Uterus (tissue), 4 donors: ENCODE results near the gene APAF1. TPM values are rescaled to one million over a fixed set of nuclear protein-coding genes. Genes with fewer than 3 reads are reported as not detected.
"Not testable (repeated sequence)": the region's sequence is repeated elsewhere in the genome, so short reads cannot be mapped to it uniquely, and the experiment has no call there.

Experiments used
- DNase-seq, 2 donors: peaks; one replicate each; pipeline ENCODE4 v3.0.0-alpha.2; 2019 to 2020
- H3K27ac ChIP-seq, 2 donors: fragments of 200-600 bp; sonication (generic); 1 replicate in 1 of 2; 2 replicates in 1 of 2; pipeline ENCODE4 v1.5.1; 2016 to 2018
- H3K27me3 ChIP-seq, 2 donors: fragments of 200-600 bp; sonication (generic); one replicate each; pipeline ENCODE4 v1.5.1; 2018 to 2019; ENCODE audit warnings: control low read depth in 1 of 2
- H3K36me3 ChIP-seq, 2 donors: fragments of 200-600 bp; sonication (generic); one replicate each; pipeline ENCODE4 v1.5.1; 2019; ENCODE audit warnings: control low read depth in 1 of 2
- H3K4me1 ChIP-seq, 2 donors: fragments of 200-600 bp; sonication (generic); one replicate each; pipeline ENCODE4 v1.5.1; 2018 to 2019; ENCODE audit warnings: control low read depth in 1 of 2
- H3K4me3 ChIP-seq, 2 donors: fragments of 200-600 bp; sonication (generic); 1 replicate in 1 of 2; 2 replicates in 1 of 2; pipeline ENCODE4 v1.5.1; 2018 to 2019; ENCODE audit warnings: mild to moderate bottlenecking in 1 of 2
- H3K9me3 ChIP-seq, 2 donors: fragments of 200-600 bp; sonication (generic); one replicate each; pipeline ENCODE4 v1.5.1; 2019; ENCODE audit warnings: control low read depth in 1 of 2
- CTCF ChIP-seq, 4 experiments: fragments of 200-600 bp in 2 of 4; fragments of 450-650 bp in 2 of 4; sonication (generic) in 2 of 4; IDR thresholded peaks; one replicate each; pipeline ENCODE4 v1.5.1; 2016 to 2019; ENCODE audit warnings: antibody characterized with exemption in 4 of 4, mild to moderate bottlenecking in 2 of 4, moderate library complexity in 1 of 4
- POLR2A ChIP-seq, 2 donors: fragments of 450-650 bp; IDR thresholded peaks; one replicate each; pipeline ENCODE4 v1.6.1; 2016; ENCODE audit warnings: antibody characterized with exemption in 2 of 2, mild to moderate bottlenecking in 1 of 2, moderate library complexity in 1 of 2
- intact Hi-C: fragments of 100-400 bp; cut with DNase I; formaldehyde crosslinking; loops from one replicate; pipeline ENCODE4 v1.15.1; 2023; ENCODE audit warnings: low total_unique reads
- total RNA-seq, 4 donors: library from RNA; depleted of rRNA in 3 of 4; stranded (reverse); fragments of >200 nt in 3 of 4; gene quantifications; one replicate each; pipeline versions ENCODE4 v1.1.0 to v1.2.4, GENCODE V29; 2014 to 2023
- donor health status: DM: yes; HTN: yes; CAD: no.

APAF1 gene
- total RNA-seq, 4 donors from 2014 or later = 4.6 to 57.8 (median 14.6) TPM

GRCh38 chr12:98752726-98753125, 107.6 kb downstream of the APAF1 start:
- intact Hi-C loops = no loop called here
- Histone ChIP-seq H3K27me3 (no peaks in the 10 kb centered on the region), H3K4me1 (no peaks in the 10 kb centered on the region), H3K4me3 (no peak overlapping the region), H3K9me3 (no peaks in the 10 kb centered on the region), H3K36me3 (no peaks in the 10 kb centered on the region), H3K27ac (no peak overlapping the region)
- TF ChIP-seq CTCF (IDR thresholded peaks at IDR 0.05) (no peak), POLR2A (IDR thresholded peaks at IDR 0.05) (no peak)
- no peak for DNase-seq

- Histone ChIP-seq H3K27me3 (no peaks in the 10 kb centered on the region), H3K4me1 (no peaks in the 10 kb centered on the region), H3K4me3 (no peak overlapping the region), H3K9me3 (no peaks in the 10 kb centered on the region), H3K27ac (no peak overlapping the region), H3K36me3 (no peaks in the 10 kb centered on the region)
- no peak for DNase-seq
- intact Hi-C loops = no loop called here
- TF ChIP-seq CTCF (IDR thresholded peaks at IDR 0.05) (no peak), POLR2A (IDR thresholded peaks at IDR 0.05) (no peak)
Measured at GRCh38 chr12:98754095-98754494, 109.0 kb downstream of the APAF1 start.

- H3K9me3 ChIP-seq, H3K4me1 ChIP-seq, H3K27me3 ChIP-seq, H3K36me3 ChIP-seq, H3K4me3 ChIP-seq, intact Hi-C loops, H3K27ac ChIP-seq, DNase-seq: not testable (repeated sequence)
Measured at GRCh38 chr12:98755855-98756254, 110.8 kb downstream of the APAF1 start.

GRCh38 chr12:98757455-98757854, 112.4 kb downstream of the APAF1 start:
- DNase-seq = peak; percentile 20 to 25
- Histone ChIP-seq H3K4me1 (no peaks in the 10 kb centered on the region), H3K4me3 (no peak overlapping the region), H3K27ac (peak overlapping the region in 1 of 2 donors; percentile 72), H3K36me3 (no peaks in the 10 kb centered on the region), H3K27me3 (no peaks in the 10 kb centered on the region), H3K9me3 (no peaks in the 10 kb centered on the region)
- TF ChIP-seq POLR2A (IDR thresholded peaks at IDR 0.05) = no peak
- no peak for TF ChIP-seq CTCF (IDR thresholded peaks at IDR 0.05)
- intact Hi-C loops = no loop called here

DNA sequence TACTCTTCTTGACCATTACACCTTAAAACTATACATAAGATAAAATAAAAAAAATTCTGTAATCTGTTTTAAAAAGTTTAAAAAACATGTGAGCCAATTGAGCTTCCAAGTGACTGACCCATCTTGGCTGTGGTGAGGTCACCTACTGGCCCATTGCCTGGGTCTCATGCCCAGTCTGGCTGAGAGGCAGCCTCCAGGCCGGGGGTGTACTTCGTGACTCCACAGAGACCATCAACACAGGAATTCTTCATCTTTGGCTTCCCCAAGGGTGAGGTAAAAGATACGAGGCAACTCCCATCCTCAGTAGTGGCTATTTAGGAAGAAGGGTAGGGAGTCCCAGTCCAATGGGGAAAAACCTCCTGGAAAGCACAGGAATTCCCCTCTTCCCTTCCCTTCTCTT, 113.2 kb downstream of the APAF1 start:
- H3K4me1 ChIP-seq = no peaks in the 10 kb centered on the region
- intact Hi-C loops = no loop called here
- no peaks in the 10 kb centered on the region for H3K27me3 ChIP-seq
- DNase-seq = peak; percentile 68 to 73
- TF ChIP-seq POLR2A (IDR thresholded peaks at IDR 0.05) (no peak), CTCF (IDR thresholded peaks at IDR 0.05) (no peak)
- H3K27ac ChIP-seq = peak overlapping the region; percentile 25 to 72
- H3K4me3 ChIP-seq = no peak overlapping the region
- no peaks in the 10 kb centered on the region for H3K36me3 ChIP-seq
- no peaks in the 10 kb centered on the region for H3K9me3 ChIP-seq

- H3K27me3 ChIP-seq = no peaks in the 10 kb centered on the region
- intact Hi-C loops = no loop called here
- H3K4me3 ChIP-seq = no peak overlapping the region
- H3K9me3 ChIP-seq = no peaks in the 10 kb centered on the region
- no peak for TF ChIP-seq POLR2A (IDR thresholded peaks at IDR 0.05)
- no peak for TF ChIP-seq CTCF (IDR thresholded peaks at IDR 0.05)
- no peak overlapping the region for H3K27ac ChIP-seq
- no peaks in the 10 kb centered on the region for H3K36me3 ChIP-seq
- no peak for DNase-seq
- H3K4me1 ChIP-seq = no peaks in the 10 kb centered on the region
Measured at GRCh38 chr12:98763656-98764055, 118.6 kb downstream of the APAF1 start.
